ENCODE results near the gene MRM1.

Gene MRM1

DNA sequence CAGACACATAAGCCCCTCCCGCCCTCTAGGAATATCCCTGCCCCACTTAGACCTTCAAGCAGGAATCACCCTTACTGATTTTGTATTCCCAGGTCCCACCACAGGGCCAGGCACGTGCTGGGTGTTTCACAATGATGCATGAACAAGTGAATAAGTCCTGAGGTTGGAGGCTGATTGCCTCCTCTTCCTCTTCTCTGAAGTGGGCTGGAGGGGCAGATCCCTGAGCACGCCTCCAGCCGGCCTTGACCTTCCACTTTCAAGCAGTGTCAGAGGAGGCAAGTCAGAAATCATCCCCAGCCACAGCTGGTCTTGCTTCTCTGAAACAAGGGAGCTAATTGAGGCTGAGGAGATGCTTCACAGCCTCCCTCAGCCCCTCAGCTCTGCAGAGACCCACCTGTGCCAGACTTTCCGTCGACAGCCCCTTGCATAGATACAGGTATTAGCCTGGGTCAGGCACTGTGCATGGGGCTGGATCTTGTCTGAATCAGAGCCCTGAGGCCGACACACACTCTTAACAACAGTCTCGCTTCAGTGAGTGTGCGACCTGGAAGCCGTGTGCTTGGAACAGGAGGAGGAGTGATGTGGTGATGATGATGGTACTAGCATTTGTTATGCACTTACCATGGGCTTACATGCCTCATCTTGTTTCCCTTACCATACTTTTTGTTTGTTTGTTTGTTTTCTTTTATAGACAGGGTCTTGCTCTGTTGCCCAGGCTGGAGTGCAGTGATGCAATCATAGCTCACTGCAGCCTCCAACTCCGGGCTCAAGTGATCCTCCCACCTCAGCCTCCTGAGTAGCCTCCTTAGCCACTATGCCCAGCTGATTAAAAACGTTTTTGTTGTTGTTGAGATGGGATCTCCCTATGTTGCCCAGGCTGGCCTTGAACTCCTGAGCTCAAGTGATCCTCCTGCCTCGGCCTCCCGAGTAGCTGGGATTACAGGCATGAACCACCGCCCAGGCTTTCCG, 15.0 kb downstream of the MRM1 start:
- TF ChIP-seq, protein P1, sequence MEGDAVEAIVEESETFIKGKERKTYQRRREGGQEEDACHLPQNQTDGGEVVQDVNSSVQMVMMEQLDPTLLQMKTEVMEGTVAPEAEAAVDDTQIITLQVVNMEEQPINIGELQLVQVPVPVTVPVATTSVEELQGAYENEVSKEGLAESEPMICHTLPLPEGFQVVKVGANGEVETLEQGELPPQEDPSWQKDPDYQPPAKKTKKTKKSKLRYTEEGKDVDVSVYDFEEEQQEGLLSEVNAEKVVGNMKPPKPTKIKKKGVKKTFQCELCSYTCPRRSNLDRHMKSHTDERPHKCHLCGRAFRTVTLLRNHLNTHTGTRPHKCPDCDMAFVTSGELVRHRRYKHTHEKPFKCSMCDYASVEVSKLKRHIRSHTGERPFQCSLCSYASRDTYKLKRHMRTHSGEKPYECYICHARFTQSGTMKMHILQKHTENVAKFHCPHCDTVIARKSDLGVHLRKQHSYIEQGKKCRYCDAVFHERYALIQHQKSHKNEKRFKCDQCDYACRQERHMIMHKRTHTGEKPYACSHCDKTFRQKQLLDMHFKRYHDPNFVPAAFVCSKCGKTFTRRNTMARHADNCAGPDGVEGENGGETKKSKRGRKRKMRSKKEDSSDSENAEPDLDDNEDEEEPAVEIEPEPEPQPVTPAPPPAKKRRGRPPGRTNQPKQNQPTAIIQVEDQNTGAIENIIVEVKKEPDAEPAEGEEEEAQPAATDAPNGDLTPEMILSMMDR (IDR thresholded peaks at IDR 0.05; ENCODE audit: low read depth, low read length): no peak
- H3K4me3 ChIP-seq (replicated peaks in 1 of 2; ENCODE audit: low read depth in 2 of 2, low read length in 2 of 2): no peak overlapping the region
- no peak for DNase-seq (ENCODE audit: low read depth in 2 of 2)

DNA sequence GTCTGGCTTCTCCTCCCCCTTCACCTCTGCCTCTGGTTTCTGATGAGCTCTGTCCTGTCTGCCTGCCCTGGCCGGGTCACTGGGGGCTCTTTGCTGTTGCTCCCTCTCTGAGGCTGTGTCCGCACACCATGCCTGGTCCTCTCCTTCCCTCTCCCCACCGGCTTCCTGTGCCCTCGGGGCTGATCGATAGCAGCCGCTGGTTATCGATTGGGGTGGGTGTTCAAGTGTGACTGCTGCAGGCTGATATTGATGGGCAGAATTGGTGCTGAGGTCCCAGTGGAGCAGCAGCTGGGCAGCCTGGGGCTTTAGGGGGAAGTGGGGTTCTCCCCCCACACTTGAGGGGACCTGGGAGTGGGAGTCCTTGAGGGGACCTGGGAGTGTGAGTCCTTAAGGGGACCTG, 16.4 kb downstream of the MRM1 start:
- DNase-seq (ENCODE audit: low read depth in 2 of 2): no peak
- TF ChIP-seq, protein P1 (IDR thresholded peaks at IDR 0.05; ENCODE audit: low read depth, low read length): no peak

DNA sequence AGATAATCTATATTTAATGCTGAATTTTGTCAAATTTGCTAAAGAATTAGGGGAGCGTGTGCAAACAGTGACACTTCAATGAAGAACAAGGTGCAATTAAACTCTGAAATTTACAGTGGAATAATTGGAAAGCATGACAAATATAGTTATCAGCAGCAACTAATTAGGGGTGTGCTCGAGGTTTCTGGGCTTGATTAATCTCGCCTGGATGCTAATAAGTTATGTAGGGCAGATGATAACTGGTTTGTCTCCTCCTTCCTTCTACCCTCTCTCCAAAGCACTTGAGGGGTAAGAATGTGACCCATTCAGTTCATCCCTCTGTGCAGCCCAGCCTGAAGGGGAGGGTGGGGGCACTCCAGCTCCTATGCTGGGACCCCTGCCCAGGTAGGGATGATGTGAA, 21.9 kb downstream of the MRM1 start:
- TF ChIP-seq, protein P1 (IDR thresholded peaks at IDR 0.05; ENCODE audit: low read depth, low read length): no peak
- no peak for DNase-seq (ENCODE audit: low read depth in 2 of 2)
- no peak overlapping the region for H3K4me3 ChIP-seq (replicated peaks in 1 of 2; ENCODE audit: low read depth in 2 of 2, low read length in 2 of 2)

More for the DNA sequence above, 16.4 kb downstream of the MRM1 start:
- no peak overlapping the region for H3K4me3 ChIP-seq (replicated peaks in 1 of 2; ENCODE audit: low read depth in 2 of 2, low read length in 2 of 2)

DNA sequence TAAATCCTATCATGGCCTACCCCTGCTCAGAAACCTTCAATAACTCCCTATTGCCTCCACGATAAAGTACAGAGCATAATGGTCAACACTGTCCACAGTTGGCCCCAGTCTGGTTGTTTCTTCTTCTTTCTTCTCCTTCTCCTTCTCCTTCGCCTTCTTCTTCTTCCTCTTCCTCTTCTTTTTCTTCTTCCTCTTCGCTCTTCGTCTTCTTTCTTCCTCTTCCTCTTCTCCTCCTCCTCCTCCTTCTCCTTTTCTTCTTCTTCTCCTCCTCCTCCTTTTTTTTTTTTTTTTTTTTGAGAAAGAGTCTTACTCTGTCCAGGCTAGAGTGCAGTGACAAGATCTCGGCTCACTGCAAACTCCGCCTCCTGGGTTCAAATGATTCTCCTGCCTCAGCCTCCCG, 23.8 kb downstream of the MRM1 start:
- H3K4me3 ChIP-seq (replicated peaks in 1 of 2; ENCODE audit: low read depth in 2 of 2, low read length in 2 of 2): no peak overlapping the region
- no peak for DNase-seq (ENCODE audit: low read depth in 2 of 2)
- TF ChIP-seq, protein P1 (IDR thresholded peaks at IDR 0.05; ENCODE audit: low read depth, low read length): no peak

DNA sequence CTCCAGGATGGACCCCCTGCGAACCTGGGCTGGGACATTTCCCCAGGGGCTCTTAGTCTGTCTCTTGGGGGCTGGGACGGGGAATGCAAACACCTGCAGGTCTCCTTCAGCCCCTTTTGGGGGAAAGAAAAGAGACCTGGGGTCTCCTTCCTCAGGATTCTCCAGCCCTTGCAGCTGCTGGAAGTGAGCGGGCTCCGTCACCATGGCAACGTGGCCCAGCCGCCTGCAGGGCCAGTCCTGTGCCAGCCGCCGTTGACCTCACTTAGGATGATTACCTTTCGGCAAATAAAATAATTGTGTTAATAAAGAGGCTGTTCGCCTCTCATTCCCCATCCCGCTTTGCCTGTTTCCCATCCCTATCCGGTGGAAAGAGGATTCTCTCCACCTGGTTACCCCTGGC, 25.7 kb downstream of the MRM1 start:
- TF ChIP-seq, protein P1 (IDR thresholded peaks at IDR 0.05; ENCODE audit: low read depth, low read length): no peak
- DNase-seq (ENCODE audit: low read depth in 2 of 2): no peak
- no peak overlapping the region for H3K4me3 ChIP-seq (replicated peaks in 1 of 2; ENCODE audit: low read depth in 2 of 2, low read length in 2 of 2)

DNA sequence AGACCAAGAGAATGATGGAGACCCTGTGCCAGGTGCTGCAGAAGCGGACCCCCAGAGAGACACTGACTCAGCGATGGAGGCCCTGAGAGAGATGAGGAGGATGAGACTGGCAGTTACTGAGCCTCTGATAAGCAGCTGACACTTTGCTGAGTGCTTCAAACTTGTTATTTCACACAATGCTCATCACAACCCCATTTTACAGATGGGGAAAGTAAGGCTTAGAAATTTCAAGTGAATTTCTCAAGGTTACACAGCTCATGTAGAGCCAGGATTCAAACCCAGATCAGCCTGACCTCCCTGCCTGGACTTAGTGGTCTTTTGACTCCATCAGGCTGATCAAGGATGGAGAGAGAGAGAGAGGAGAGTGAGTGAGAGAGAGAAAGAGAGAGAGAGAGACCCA, 27.2 kb downstream of the MRM1 start:
- H3K4me3 ChIP-seq (replicated peaks in 1 of 2; ENCODE audit: low read depth in 2 of 2, low read length in 2 of 2): no peak overlapping the region
- no peak for DNase-seq (ENCODE audit: low read depth in 2 of 2)
- TF ChIP-seq, protein P1 (IDR thresholded peaks at IDR 0.05; ENCODE audit: low read depth, low read length): no peak

All from cardiac fibroblast (primary cell).